GM08714 (cell line): ENCODE measurements around the gene TBC1D24.
"Not testable (repeated sequence)": the region's sequence is repeated elsewhere in the genome, so short reads cannot be mapped to it uniquely, and the experiment has no call there.

Experiments
- H3K4me3 ChIP-seq: fragments of 200-500 bp; sonication (Bioruptor generic); 2 replicates; pipeline ENCODE4 v1.5.1; 2014; ENCODE audit warnings: mild to moderate bottlenecking, low read length, inconsistent platforms
- ZNF274 ChIP-seq: IDR thresholded peaks from 2 replicates; pipeline ENCODE4 v1.6.1; 2012; ENCODE audit warnings: mild to moderate bottlenecking, low read depth, low read length

The TBC1D24 gene

DNA sequence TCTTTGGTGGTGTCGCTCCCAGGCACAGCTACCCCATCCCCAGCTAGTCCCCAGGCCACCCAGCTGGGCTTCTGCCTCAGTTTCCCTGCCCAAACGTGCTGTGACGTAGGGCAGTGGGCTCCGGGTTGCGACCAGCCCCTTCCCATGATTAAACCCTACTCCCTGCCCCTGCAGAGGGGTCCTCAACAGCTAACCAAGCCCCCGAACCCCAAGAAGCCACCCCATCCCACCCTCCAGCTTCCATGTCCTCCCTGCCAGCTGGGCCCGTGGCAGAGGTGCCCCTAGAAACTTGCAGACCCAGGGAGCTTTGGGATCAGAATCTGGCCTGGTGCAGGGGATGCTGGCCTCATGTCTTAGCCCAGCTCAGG is 4.7 kb upstream of the TBC1D24 start:
- no peak for TF ChIP-seq ZNF274
- H3K4me3 ChIP-seq = no peak overlapping the region

- TF ChIP-seq ZNF274 = no peak
- H3K4me3 ChIP-seq = no peak overlapping the region
Measured at GRCh38 chr16:2470603-2471015, 4.3 kb upstream of the TBC1D24 start.

- TF ChIP-seq ZNF274 = no peak
- H3K4me3 ChIP-seq = no peak within 1 kb of the TSS
Measured at GRCh38 chr16:2471016-2471652, 3.8 kb upstream of the TBC1D24 start, which contains the start of gene NTN3. TSS of gene NTN3 (plus strand) at chr16:2471297. CDS start at chr16:2471702, 405 bp downstream.

DNA sequence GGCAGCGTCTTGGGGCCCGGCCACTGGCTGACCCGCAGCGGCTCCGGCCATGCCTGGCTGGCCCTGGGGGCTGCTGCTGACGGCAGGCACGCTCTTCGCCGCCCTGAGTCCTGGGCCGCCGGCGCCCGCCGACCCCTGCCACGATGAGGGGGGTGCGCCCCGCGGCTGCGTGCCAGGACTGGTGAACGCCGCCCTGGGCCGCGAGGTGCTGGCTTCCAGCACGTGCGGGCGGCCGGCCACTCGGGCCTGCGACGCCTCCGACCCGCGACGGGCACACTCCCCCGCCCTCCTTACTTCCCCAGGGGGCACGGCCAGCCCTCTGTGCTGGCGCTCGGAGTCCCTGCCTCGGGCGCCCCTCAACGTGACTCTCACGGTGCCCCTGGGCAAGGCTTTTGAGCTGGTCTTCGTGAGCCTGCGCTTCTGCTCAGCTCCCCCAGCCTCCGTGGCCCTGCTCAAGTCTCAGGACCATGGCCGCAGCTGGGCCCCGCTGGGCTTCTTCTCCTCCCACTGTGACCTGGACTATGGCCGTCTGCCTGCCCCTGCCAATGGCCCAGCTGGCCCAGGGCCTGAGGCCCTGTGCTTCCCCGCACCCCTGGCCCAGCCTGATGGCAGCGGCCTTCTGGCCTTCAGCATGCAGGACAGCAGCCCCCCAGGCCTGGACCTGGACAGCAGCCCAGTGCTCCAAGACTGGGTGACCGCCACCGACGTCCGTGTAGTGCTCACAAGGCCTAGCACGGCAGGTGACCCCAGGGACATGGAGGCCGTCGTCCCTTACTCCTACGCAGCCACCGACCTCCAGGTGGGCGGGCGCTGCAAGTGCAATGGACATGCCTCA is 3.1 kb upstream of the TBC1D24 start:
- no peak for TF ChIP-seq ZNF274
- no peak overlapping the region for H3K4me3 ChIP-seq

- TF ChIP-seq ZNF274 = no peak
- no peak overlapping the region for H3K4me3 ChIP-seq
Measured at GRCh38 chr16:2472488-2472864, 2.5 kb upstream of the TBC1D24 start.

DNA sequence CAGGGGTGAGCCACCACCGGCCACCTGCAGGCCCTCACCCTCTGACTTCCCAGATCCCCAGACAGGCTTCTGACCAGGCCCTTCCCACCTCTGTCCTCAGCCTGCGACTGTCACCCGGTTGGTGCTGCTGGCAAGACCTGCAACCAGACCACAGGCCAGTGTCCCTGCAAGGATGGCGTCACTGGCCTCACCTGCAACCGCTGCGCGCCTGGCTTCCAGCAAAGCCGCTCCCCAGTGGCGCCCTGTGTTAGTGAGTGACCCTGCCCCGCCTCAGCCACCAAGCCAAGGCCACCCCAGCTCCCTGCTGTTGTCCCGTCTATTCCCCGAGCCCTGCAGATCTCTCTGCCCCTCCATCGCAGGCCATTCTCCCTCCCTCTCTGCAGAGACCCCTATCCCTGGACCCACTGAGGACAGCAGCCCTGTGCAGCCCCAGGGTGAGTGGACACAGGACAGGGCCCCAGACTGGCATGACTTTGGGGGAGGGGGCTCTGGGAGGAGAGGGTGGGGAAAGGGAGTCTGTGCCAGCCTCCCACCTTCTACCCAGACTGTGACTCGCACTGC is 2.0 kb upstream of the TBC1D24 start:
- no peak overlapping the region for H3K4me3 ChIP-seq
- TF ChIP-seq ZNF274 = no peak

DNA sequence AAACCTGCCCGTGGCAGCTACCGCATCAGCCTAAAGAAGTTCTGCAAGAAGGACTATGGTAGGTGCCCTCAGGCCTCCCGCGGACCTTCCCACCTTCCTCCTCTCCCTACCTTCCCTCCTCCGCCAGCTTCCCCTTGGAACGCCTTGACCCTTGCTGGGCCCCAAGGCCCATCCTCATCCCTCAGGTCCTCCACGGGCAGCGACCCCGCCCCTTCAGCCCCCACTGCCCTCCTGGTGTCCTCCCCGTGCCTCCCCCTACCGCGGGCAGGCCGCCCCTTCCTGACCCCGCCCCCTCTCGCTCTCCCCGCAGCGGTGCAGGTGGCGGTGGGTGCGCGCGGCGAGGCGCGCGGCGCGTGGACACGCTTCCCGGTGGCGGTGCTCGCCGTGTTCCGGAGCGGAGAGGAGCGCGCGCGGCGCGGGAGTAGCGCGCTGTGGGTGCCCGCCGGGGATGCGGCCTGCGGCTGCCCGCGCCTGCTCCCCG is 1.4 kb upstream of the TBC1D24 start:
- no peak for TF ChIP-seq ZNF274
- peak overlapping the region; percentile 11; the same call in 1 of the 2 replicates for H3K4me3 ChIP-seq

DNA sequence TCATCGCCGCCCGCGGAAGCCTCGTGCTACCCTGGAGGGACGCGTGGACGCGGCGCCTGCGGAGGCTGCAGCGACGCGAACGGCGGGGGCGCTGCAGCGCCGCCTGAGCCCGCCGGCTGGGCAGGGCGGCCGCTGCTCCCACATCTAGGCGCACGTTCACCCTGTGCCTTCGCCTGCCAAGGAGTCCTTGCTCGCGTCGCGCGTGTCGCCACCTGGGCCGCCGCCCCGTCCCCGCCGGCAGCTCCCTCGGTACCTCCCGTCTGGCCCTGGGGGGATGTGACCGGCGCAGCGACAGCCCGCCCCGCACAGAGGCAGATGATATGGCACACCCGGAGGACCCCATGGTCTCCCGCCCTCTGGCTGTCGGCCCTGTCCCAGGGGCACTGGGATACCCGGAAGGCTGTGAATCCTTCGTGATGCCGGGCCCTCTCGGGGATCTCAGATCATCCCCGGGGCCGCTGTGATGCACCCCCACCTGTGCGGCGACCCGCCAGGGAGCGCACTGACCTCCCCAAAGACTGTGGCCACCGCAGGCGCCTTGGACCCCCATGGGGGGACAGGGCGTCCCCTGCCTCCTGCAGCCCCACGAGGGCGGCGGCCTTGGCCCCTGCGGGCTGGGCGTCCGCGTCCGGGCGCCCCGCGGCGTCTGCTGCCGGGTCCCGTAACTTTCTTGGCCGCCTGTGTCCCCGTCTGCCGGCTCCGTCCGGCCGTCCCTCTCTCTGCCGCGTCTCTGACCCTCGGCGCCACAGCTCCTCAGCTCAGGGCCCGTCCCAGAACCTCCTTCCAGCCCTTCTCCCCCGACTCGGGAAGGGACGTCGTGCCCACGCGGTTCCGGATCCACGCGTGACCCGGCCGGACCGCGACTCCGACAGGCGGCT is 689 bp upstream of the TBC1D24 start:
- TF ChIP-seq ZNF274 = no peak
- peak overlapping the region; percentile 75 for H3K4me3 ChIP-seq

GRCh38 chr16:2475413-2476344 is 752 bp downstream of the TBC1D24 start:
- TF ChIP-seq ZNF274 = no peak
- H3K4me3 ChIP-seq = peak overlapping the region; percentile 80; the same call in 1 of the 2 replicates

GRCh38 chr16:2476345-2476720 is 1.4 kb downstream of the TBC1D24 start:
- H3K4me3 ChIP-seq = no peak overlapping the region
- no peak for TF ChIP-seq ZNF274

- TF ChIP-seq ZNF274 = no peak
Measured at GRCh38 chr16:2476741-2477140, 1.8 kb downstream of the TBC1D24 start.

DNA sequence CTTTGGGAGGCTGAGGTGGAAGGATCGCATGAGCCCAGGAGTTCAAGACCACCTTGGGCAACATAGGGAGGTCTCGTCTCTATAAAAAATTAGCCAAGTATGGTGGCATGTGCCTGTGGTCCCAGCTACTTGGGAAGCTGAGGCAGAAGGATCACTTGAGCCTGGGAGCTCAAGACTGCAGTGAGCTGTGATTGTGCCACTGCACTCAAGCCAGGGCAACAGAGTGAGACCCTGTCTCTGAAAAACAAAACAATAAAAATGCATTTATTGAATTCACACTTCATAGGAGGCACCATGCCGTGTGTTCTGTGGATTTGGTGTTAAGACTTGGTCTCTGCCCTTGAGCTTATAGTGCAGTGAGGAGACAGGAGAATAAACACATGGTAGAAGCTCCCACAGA is 2.4 kb downstream of the TBC1D24 start:
- no peak for TF ChIP-seq ZNF274
- H3K4me3 ChIP-seq = no peak overlapping the region

More at GRCh38 chr16:2476741-2477140, 1.8 kb downstream of the TBC1D24 start:
- no peak overlapping the region for H3K4me3 ChIP-seq

GRCh38 chr16:2478279-2478678 is 3.4 kb downstream of the TBC1D24 start:
- no peak overlapping the region for H3K4me3 ChIP-seq
- TF ChIP-seq ZNF274 = no peak

DNA sequence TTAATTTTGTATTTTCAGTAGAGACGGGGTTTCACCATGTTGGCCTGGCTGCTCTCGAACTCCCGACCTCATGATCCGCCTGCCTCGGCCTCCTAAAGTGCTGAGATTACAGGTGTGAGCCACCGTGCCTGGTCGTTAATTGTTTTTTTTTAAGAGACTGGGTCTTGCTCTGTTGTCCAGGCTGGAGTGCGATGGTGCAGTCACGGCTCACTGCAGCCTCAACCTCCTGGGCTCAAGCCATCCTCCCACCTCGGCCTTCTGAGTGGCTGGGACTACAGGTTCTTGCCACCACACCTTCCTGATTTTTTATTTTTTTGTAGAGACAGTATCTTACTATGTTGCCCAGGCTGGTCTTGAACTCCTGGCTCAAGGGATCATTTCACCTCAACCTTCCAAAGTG is 5.1 kb downstream of the TBC1D24 start:
- not testable (repeated sequence) for H3K4me3 ChIP-seq
